IMR-90 (cell line): ENCODE results near the gene CACNA2D1. TPM values are rescaled to one million over a fixed set of nuclear protein-coding genes. Genes with fewer than 3 reads are reported as not detected.

Source experiments
- ATAC-seq: fragments of 200-7000 bp; cut with Tn5 transposase; 2 replicates; pipeline ENCODE4 v1.9.1; 2020; ENCODE audit warnings: low read depth, mild to moderate bottlenecking, moderate library complexity
- BruUV-seq: library from RNA; stranded (reverse); fragments of 400-500 nt; replicated peaks from 2 replicates; lab custom pipeline; 2021; lab: Mats Ljungman, UMichigan
- CTCF ChIA-PET: fragments of 300-600 bp; formaldehyde crosslinking; extraction: SDS; loops from one replicate; lab custom pipeline; 2021; ENCODE audit warnings: antibody characterized with exemption; lab: Yijun Ruan, JAX
- POLR2A ChIA-PET: fragments of 300-600 bp; sonication (Branson Sonifier 250); formaldehyde crosslinking; loops from one replicate; lab custom pipeline; 2022; ENCODE audit warnings: antibody characterized with exemption; ENCODE audit not compliant: unreplicated experiment; lab: Charles Lee
- DNase-seq: peaks from one replicate; pipeline ENCODE4 v3.0.0; 2013
- H2AFZ ChIP-seq: replicated peaks from 2 replicates; pipeline ENCODE3; 2013; ENCODE audit warnings: low read length, mild to moderate bottlenecking; ENCODE audit not compliant: poor library complexity
- H2AK5ac ChIP-seq: 2 replicates; pipeline ENCODE4 v1.6.1; 2013; ENCODE audit warnings: low read depth, low read length, inconsistent platforms
- H2AK9ac ChIP-seq: replicated peaks from 2 replicates; pipeline ENCODE3; 2013; ENCODE audit warnings: mild to moderate bottlenecking, low read depth, low read length, moderate library complexity; ENCODE audit not compliant: poor library complexity
- H2BK120ac ChIP-seq: 2 replicates; pipeline ENCODE4 v1.6.1; 2013; ENCODE audit warnings: low read depth, low read length, inconsistent platforms
- H2BK15ac ChIP-seq: 3 replicates; pipeline ENCODE4 v1.6.1; 2013; ENCODE audit warnings: low read depth, low read length, inconsistent platforms
- H2BK20ac ChIP-seq: 2 replicates; pipeline ENCODE4 v1.6.1; 2013; ENCODE audit warnings: low read depth, mild to moderate bottlenecking, inconsistent platforms, low read length, moderate library complexity
- H2BK5ac ChIP-seq: 2 replicates; pipeline ENCODE4 v1.6.1; 2013; ENCODE audit warnings: mild to moderate bottlenecking, low read depth, low read length, inconsistent platforms; ENCODE audit not compliant: poor library complexity, severe bottlenecking
- H3K14ac ChIP-seq: replicated peaks from 2 replicates; pipeline ENCODE4 v1.6.1; 2013; ENCODE audit warnings: low read depth, low read length, inconsistent platforms
- H3K18ac ChIP-seq: 2 replicates; pipeline ENCODE4 v1.6.1; 2013; ENCODE audit warnings: low read depth, low read length, control low read depth
- H3K23ac ChIP-seq: 2 replicates; pipeline ENCODE4 v1.6.1; 2013; ENCODE audit warnings: low read depth, low read length, inconsistent platforms
- H3K27ac ChIP-seq: 2 replicates; pipeline ENCODE4 v1.5.1; 2013; ENCODE audit warnings: mild to moderate bottlenecking, control low read depth, low read length; ENCODE audit not compliant: insufficient read depth
- H3K27me3 ChIP-seq: 2 replicates; pipeline ENCODE4 v1.6.1; 2013; ENCODE audit warnings: low read length; ENCODE audit not compliant: control insufficient read depth, insufficient read depth
- H3K36me3 ChIP-seq: 2 replicates; pipeline ENCODE4 v1.6.1; 2013; ENCODE audit warnings: low read length, mixed read lengths; ENCODE audit not compliant: control insufficient read depth, insufficient read depth
- H3K4ac ChIP-seq: 2 replicates; pipeline ENCODE4 v1.6.1; 2013; ENCODE audit warnings: low read depth, low read length, inconsistent platforms
- H3K4me1 ChIP-seq: 2 replicates; pipeline ENCODE4 v1.6.1; 2013; ENCODE audit warnings: low read length, mixed read lengths; ENCODE audit not compliant: control insufficient read depth, insufficient read depth
- H3K4me2 ChIP-seq: 2 replicates; pipeline ENCODE4 v1.6.1; 2013; ENCODE audit warnings: low read depth, mild to moderate bottlenecking, control low read depth, low read length, moderate library complexity
- H3K4me3 ChIP-seq: 2 replicates; pipeline ENCODE4 v1.5.1; 2013; ENCODE audit warnings: low read depth, mild to moderate bottlenecking, control low read depth, low read length, moderate library complexity; ENCODE audit not compliant: insufficient read depth
- H3K56ac ChIP-seq: 2 replicates; pipeline ENCODE4 v1.6.1; 2013; ENCODE audit warnings: low read length, inconsistent platforms; ENCODE audit not compliant: insufficient read depth; ENCODE audit errors: extremely low read depth
- H3K79me1 ChIP-seq, 2 experiments: 2 replicates each; pipeline ENCODE4 v1.6.1; 2013; ENCODE audit warnings: low read length in 2 of 2, inconsistent platforms in 1 of 2, low read depth in 1 of 2
- H3K9ac ChIP-seq: 2 replicates; pipeline ENCODE4 v1.6.1; 2013; ENCODE audit warnings: low read depth, low read length, control low read depth
- H3K9me1 ChIP-seq: 2 replicates; pipeline ENCODE4 v1.6.1; 2013; ENCODE audit warnings: low read length, inconsistent platforms; ENCODE audit not compliant: insufficient read depth
- H3K9me3 ChIP-seq: 2 replicates; pipeline ENCODE4 v1.6.1; 2013; ENCODE audit warnings: low read length; ENCODE audit not compliant: control insufficient read depth, insufficient read depth
- H4K20me1 ChIP-seq: 2 replicates; pipeline ENCODE4 v1.6.1; 2013; ENCODE audit warnings: low read length, inconsistent platforms; ENCODE audit not compliant: insufficient read depth
- H4K5ac ChIP-seq: 2 replicates; pipeline ENCODE4 v1.6.1; 2013; ENCODE audit warnings: mild to moderate bottlenecking, low read depth, low read length, control low read depth
- H4K8ac ChIP-seq, 2 experiments: 2 replicates each; pipeline ENCODE4 v1.6.1; 2013; ENCODE audit warnings: low read depth in 2 of 2, low read length in 2 of 2, control low read depth in 1 of 2, inconsistent platforms in 1 of 2
- H4K91ac ChIP-seq: 2 replicates; pipeline ENCODE4 v1.6.1; 2013; ENCODE audit warnings: low read depth, low read length, inconsistent platforms; ENCODE audit not compliant: insufficient read depth
- FOS ChIP-seq: fragments of 150-350 bp; IDR thresholded peaks from 2 replicates; pipeline ENCODE4 v1.6.1; 2016; ENCODE audit warnings: low read depth, low read length
- MXI1 ChIP-seq: IDR thresholded peaks from 2 replicates; pipeline ENCODE4 v1.6.1; 2012; ENCODE audit warnings: low read depth, mild to moderate bottlenecking, low read length, moderate library complexity, borderline replicate concordance
- RAD21 ChIP-seq: IDR thresholded peaks from 2 replicates; pipeline ENCODE4 v1.6.1; 2012; ENCODE audit warnings: low read length, improper control_type of control experiment
- WGBS, 2 experiments: methylation state at CpG; one replicate each; pipeline versions ENCODE4 v1.1.5 to v1.1.7; 2013; ENCODE audit warnings: missing lambda C conversion rate in 2 of 2; ENCODE audit not compliant: insufficient read length in 1 of 2; ENCODE audit errors: extremely low coverage in 2 of 2; 5-methylcytosine and 5-hydroxymethylcytosine counted together
- dilution Hi-C: fragments of 300-500 bp; cut with HindIII; formaldehyde crosslinking; loops from one replicate; pipeline ENCODE4 v1.14.3; 2018; ENCODE audit warnings: low sequenced_read_pairs; ENCODE audit not compliant: unreplicated experiment
- in situ Hi-C: fragments of 300-500 bp; cut with MboI; formaldehyde crosslinking; loops from 3 replicates; pipeline ENCODE4 v1.14.3; 2019; ENCODE audit warnings: low sequenced_read_pairs, inconsistent platforms, mixed read lengths
- intact Hi-C: fragments of 100-400 bp; cut with micrococcal nuclease; formaldehyde crosslinking; loops from 2 replicates; pipeline ENCODE4 v1.10.0; 2022
- polyA plus RNA-seq, 3 experiments: library from polyadenylated mRNA; depleted of rRNA; stranded (reverse); fragments of >200 nt; gene quantifications; 2 replicates each; pipeline ENCODE4 v1.2.3, GENCODE V29; 2012; ENCODE audit warnings: low replicate concordance in 1 of 3
- total RNA-seq: library from RNA; depleted of rRNA; stranded (reverse); fragments of >200 nt; gene quantifications from 2 replicates; pipeline ENCODE4 v1.2.3, GENCODE V29; 2012

Gene CACNA2D1
- total and polyA plus RNA-seq, 2 of the 4 experiments (the other 2 are of a cell fraction), result 5.8 to 21.9 TPM

DNA sequence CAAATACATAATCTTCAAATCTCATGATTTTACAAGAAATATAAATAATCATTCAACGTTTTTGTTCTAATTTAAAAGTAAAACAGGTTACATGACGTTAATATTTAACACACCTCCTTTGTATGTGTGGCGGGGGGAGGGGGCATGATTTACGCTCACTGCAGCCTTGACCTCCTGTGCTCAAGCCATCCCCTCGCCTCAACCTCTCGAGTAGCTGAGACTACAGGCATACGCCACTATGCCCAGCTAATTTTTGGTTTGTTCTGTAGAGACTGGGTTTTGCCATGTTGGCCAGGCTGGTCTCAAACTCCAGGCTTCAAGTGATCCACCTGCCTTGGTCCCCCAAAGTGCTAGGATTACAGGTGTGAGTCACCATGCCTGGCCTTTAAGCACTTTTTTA is 7.2 kb upstream of the CACNA2D1 start:
- dilution Hi-C loops, result no loop called here
- H4K20me1 ChIP-seq, result no peaks in the 10 kb centered on the region
- H4K91ac ChIP-seq, result no peak overlapping the region
- no peak overlapping the region for H3K4me3 ChIP-seq
- no peak overlapping the region for H3K27ac ChIP-seq
- H3K4me2 ChIP-seq, result no peak overlapping the region
- H2AFZ ChIP-seq, result no peak overlapping the region
- ChIA-PET CTCF (no interaction called here), POLR2A (no interaction called here)
- intact Hi-C loops, result no loop called here
- WGBS, 2 experiments, result no CpG with 5 or more reads among the region's 7 CpGs
- no peak overlapping the region for H3K18ac ChIP-seq
- H3K4me1 ChIP-seq, result no peaks in the 10 kb centered on the region
- in situ Hi-C loops, result loop anchor here (25.0 kb wide), 1 partner anchor 963 kb away; no protein-coding TSS in a partner anchor
- H3K23ac ChIP-seq, result no peak overlapping the region
- H3K9ac ChIP-seq, result no peak overlapping the region
- H3K9me1 ChIP-seq, result no peaks in the 10 kb centered on the region
- no peak overlapping the region for H2BK20ac ChIP-seq
- DNase-seq (no peak), ATAC-seq (no peak)
- H2AK9ac ChIP-seq, result no peak overlapping the region
- no peaks in the 10 kb centered on the region for H3K36me3 ChIP-seq
- TF ChIP-seq FOS, result no peak
- no peak for TF ChIP-seq MXI1
- TF ChIP-seq RAD21, result no peak
- no peak overlapping the region for H2AK5ac ChIP-seq
- no peak overlapping the region for H2BK5ac ChIP-seq
- H4K5ac ChIP-seq, result no peak overlapping the region
- H4K8ac ChIP-seq, result no peak overlapping the region
- H2BK120ac ChIP-seq, result no peak overlapping the region
- H3K27me3 ChIP-seq, result no peaks in the 10 kb centered on the region
- BruUV-seq, result no TSS peak
- no peak overlapping the region for H2BK15ac ChIP-seq
- no peak overlapping the region for H3K14ac ChIP-seq
- no peaks in the 10 kb centered on the region for H3K9me3 ChIP-seq
- no peaks in the 10 kb centered on the region for H3K79me1 ChIP-seq
- no peak overlapping the region for H3K4ac ChIP-seq
- H3K56ac ChIP-seq, result no peak overlapping the region
